H1 (cell line): Measurements from ENCODE around the gene BLTP1. TPM values are rescaled to one million over a fixed set of nuclear protein-coding genes. Genes with fewer than 3 reads are reported as not detected.

ENCODE experiments used
- CBX8 ChIP-seq: fragments of 300-800, 300-1000 bp; sonication (generic); IDR thresholded peaks from 2 replicates; pipeline ENCODE4 v1.7.1; 2016; ENCODE audit warnings: low read depth, low read length, borderline replicate concordance
- CEBPB ChIP-seq: IDR thresholded peaks from 2 replicates; pipeline ENCODE4 v1.6.1; 2012; ENCODE audit warnings: low read depth, low read length
- FOSL1 ChIP-seq: IDR thresholded peaks from 2 replicates; pipeline ENCODE4 v1.6.1; 2011; ENCODE audit warnings: mild to moderate bottlenecking, low read depth, low read length, moderate library complexity; ENCODE audit not compliant: insufficient read depth
- PHF8 ChIP-seq: fragments of 200-600 bp; sonication (generic); conservative IDR thresholded peaks from 2 replicates; pipeline ENCODE4 v1.7.1; 2012; ENCODE audit warnings: low read depth, mild to moderate bottlenecking, inconsistent platforms, low read length, moderate library complexity
- SP4 ChIP-seq: IDR thresholded peaks from 2 replicates; pipeline ENCODE4 v1.6.1; 2012; ENCODE audit warnings: low read length, inconsistent platforms
- polyA plus RNA-seq, 7 experiments: library from polyadenylated mRNA; depleted of rRNA in 3 of 7; stranded (reverse) in 5 of 7; unstranded in 2 of 7; fragments of >200 nt in 5 of 7; fragments of 200-250 nt in 2 of 7; gene quantifications; 1 replicate in 5 of 7; 2 replicates in 1 of 7; 4 replicates in 1 of 7; pipeline versions ENCODE4 v1.2.1 to v1.2.3, GENCODE V29; 2011 to 2013; ENCODE audit warnings: missing spikeins in 2 of 7, mixed read lengths in 2 of 7
- total RNA-seq: library from RNA; stranded (reverse); fragmentation: NEBNext Ultra II Directional; extraction: Animal tissue kit (Norgen Biotek cat#: 25700); gene quantifications from 2 replicates; pipeline ENCODE4 v1.2.1, GENCODE V29; 2021
- TF ChIP-seq, protein P1 (sequence below), 3 experiments: IDR thresholded peaks; 1 replicate in 2 of 3; 2 replicates in 1 of 3; pipeline versions ENCODE4 v1.5.1 to v1.6.1; 2011; ENCODE audit warnings: low read length in 3 of 3, mild to moderate bottlenecking in 3 of 3, inconsistent platforms in 2 of 3, low read depth in 1 of 3, moderate library complexity in 1 of 3; ENCODE audit not compliant: insufficient read depth in 1 of 3; ENCODE audit errors: control extremely low read depth in 1 of 3

BLTP1 gene
- total and polyA plus RNA-seq, 2 of the 8 experiments (the other 6 are each of a cell fraction or from before 2014, with no cell fraction given), result 14.0 to 27.9 TPM

GRCh38 chr4:122104184-122104583, 47.9 kb upstream of the BLTP1 start (continued):
- TF ChIP-seq FOSL1, result no peak
- no peak for TF ChIP-seq CEBPB
- TF ChIP-seq SP4, result no peak
- TF ChIP-seq, protein P1, sequence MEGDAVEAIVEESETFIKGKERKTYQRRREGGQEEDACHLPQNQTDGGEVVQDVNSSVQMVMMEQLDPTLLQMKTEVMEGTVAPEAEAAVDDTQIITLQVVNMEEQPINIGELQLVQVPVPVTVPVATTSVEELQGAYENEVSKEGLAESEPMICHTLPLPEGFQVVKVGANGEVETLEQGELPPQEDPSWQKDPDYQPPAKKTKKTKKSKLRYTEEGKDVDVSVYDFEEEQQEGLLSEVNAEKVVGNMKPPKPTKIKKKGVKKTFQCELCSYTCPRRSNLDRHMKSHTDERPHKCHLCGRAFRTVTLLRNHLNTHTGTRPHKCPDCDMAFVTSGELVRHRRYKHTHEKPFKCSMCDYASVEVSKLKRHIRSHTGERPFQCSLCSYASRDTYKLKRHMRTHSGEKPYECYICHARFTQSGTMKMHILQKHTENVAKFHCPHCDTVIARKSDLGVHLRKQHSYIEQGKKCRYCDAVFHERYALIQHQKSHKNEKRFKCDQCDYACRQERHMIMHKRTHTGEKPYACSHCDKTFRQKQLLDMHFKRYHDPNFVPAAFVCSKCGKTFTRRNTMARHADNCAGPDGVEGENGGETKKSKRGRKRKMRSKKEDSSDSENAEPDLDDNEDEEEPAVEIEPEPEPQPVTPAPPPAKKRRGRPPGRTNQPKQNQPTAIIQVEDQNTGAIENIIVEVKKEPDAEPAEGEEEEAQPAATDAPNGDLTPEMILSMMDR (IDR thresholded peaks at IDR 0.05; ENCODE audit: control extremely low read depth in 1 of 3, insufficient read depth in 1 of 3, low read depth in 1 of 3, low read length in 3 of 3), result no peak
- TF ChIP-seq PHF8, result no peak
- TF ChIP-seq CBX8, result no peak
